T-helper 2 cell (primary cell): Measurements from ENCODE around the gene CD79B.

Experiments
- DNase-seq, 5 experiments: peaks; one replicate each; pipeline versions ENCODE4 v3.0.0 to v3.0.0-alpha.2; 2012 to 2022
- total RNA-seq, 2 donors: gene quantifications; one replicate each; lab custom pipeline; 2026; lab: John Stamatoyannopoulos, UW

CD79B gene
- total RNA-seq, result 3.1 to 7.1 reads per million in 2 donors

DNA sequence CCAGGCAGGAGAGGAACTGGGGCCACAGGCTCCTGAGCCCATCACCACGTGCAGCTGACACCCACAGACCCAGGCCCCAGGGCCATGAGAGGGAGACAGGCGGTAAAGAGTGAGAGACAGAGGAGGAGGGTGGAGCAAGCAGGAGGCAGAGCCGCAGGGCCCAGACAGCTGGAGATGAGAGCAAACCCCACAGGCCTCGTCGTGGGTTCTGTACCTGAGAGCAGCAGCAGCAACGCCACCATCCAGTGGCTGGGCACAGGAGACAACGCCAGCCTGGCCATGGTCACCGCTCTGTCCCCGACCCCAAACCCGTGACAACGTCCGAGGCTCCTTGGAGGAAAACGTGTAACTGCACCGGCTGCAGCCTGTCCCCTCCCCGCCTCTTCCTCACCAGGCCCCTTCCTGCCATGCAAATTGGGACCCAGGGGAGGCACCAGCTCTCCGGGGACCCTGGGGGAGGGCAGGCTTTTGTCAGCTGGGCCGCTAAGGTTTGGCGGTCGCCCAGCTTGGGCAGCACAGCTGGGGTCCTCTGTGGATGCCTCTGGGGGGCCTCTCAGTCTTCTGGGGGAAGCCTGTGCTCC, at the start of gene CD79B:
CD79B (minus strand) TSS at position 351 of the 581 bp plus-strand sequence; CDS start at position 281, 70 bp downstream.
- peak in 2 of 5 experiments; percentile 39 to 69 for DNase-seq

DNA sequence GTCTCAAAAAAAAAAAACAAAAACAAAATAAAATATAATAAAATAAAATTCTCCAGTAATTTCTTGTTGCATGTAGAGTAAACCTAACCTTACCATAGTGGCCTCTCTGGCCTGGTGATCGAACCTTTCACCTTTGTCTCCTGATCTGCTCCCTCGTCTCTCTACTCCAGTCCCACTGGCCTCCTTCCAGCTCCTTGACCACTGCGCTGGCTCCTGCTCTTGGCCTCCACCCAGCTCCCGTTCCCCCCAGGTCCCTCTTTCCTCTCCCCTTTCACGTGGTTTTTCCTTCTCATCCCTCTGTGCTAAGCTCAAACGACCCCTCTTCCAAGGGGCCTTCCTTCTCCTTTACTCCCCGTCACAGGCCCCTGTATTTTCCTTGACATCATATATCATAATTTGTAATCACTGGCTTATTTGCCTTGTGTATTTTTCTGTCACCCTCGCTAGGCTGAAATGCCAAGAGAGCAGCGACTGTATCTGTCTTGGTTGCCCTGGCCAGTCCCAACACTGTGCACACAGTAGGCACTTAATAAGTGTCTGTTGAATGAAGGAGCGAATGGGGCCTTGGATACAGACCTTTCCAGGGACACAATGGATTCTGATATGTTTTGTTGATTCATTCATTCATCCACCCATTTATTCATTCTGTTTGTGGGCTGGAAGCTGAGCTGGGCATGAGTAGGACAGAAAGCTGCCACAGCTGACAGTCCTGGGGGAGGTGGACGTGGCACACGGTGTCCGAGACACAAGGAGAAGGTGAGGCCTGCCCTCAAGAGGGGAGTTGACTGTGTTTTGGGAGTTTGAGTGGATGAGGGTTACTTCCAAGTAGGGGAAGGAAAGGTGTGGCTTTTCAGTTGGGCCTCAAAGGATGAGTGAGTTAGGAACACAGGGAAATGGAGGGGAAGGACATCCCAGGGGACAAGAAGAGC, 46.4 kb upstream of the CD79B start:
- no peak for DNase-seq

DNA sequence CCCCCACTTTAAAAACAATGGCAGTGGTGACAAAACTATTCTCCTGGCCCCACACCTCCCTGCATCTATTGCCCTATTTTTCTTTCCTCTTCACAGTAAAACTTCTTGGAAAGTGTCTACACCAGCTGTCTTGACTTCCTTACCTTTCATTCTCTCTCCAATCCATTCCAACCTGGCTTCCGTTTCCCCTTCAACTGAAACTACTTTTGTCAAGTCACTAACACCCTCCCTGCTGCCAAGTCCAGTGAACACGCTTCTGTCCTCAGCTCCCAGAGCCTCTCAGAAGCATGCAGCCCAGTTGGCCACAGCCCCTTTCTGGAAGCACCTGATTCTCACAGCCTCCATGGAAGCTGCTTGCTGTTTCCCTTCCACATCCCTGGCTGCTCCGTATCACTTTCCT, 44.6 kb upstream of the CD79B start:
- no peak for DNase-seq

DNA sequence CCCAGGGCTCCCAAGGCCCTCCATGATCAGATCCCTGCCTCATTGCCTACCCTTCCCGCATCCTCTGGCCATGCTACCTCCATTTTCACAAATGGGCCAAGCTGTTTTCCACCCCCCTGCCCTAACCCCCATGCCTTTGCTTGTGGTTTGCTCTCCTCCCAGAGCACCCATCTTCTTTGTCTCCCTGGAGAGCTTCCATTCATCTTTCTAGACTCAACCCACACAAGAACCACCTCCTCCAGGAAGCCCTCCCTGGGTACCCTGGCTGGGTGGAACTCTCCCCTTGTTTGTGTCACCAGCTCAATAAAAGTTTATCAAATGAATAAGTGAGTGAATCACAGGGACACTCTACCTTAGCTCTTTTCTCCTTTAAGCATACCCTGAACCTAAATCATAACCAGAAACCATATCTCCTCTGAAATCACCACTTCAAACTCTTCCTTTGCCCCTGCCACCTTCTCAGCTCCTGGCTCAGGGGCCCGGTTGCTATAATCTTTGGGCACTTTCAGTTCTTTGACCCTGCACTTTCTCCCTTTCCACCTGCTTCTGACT, 43.5 kb upstream of the CD79B start:
- DNase-seq, result no peak

DNA sequence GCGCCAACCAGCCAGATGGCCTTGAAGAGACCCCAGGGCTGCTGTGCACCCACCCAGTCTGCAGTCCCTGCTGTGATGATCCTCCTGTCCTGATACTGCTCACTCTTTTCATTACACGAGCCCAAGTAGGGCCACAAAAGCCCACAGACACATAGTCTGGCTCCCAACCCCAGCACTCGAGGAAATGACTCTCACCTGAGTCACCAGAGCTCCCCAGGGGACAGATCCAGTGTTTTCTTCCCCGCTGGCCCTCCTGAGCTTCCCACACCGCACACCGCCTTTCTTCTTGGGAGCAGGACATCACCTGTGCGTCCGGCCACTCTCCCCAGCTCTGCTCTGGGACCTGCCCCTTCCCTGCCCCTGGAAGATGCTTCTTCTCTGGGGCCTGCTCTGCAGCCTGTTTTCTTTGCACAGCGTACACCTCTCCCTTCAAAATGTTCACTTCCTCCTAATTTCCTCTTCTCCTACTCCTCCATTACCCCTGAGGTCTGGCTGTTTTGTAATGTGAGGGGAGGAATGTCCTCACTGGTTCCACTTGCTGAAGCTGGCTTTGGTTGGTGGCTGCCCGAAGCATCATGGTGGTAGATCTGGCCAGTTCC, 42.6 kb upstream of the CD79B start:
- DNase-seq, result no peak

DNA sequence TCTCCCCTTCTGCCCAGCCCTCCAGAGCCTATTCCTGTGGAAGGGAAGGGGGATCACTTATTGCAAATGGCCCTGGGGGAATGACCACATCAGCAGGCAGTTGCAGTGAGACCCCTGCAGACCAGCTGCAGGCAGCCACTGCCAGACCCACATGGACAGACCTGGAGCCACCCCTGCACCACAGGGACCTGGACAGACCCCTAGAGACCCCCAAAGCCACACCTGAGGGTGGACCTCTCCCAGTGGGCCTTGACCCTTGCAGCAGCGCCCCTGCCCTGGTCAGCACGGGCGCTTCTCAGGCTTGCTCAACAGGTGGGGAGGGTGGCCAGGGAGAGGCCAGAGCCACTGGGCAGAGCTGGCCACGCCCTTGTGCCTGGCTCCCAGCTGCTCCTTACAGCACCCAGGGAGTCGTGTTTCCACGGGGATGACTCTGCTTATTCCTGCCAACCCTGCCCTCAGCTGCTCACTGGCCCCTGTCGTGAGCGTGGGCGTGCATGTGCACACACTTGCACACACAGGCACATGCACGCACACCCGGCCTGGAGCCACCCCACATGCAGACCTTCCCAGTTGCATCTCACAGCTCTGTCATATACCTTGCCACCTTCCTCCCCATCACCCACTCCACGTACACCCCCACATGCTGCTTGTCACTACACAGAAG, 41.9 kb upstream of the CD79B start:
- no peak for DNase-seq

DNA sequence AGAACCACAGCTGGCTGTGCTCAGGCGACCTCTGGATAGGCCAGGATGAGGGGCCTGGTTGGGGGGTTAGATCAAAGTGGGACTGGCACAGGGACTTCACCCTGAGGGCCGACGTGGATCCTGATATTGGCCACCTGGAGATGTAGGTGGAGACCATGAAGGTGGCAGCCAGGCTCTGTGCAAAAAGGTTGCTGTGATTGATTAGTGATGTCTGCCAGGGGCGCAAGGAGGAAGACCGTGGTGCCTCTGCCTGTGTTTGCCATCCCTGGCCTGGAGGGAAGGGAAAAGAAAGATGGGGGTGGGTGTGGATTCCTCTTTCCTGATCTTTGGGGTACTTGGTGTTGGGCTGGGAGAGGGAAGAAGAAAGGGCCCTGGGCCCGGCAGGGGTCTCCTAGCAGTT, 41.1 kb upstream of the CD79B start:
- DNase-seq, result no peak

DNA sequence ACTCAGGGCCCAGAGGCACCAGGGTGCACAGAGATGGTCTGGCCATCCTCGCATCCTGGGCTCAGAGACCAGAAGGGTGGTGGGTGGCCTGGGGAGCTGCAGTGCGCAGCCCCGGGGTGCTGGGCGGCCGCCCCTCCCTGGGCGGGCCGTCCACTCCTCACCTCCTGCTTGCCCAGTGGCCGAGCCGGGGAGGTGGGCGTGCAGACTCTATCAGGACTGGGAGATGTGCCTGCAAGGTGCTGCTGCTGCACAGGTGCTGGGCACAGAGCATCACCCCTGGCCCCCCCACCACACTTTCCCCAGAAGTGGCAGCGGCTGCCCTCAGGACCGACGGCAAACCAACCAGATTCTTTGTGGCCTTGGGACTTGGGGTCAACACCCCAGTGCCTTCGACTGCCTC, 40.7 kb upstream of the CD79B start, which contains the start of gene SCN4A:
SCN4A (minus strand) TSS at position 123 of the 400 bp plus-strand sequence; CDS start at position 46, 77 bp downstream.
- DNase-seq, result no peak

DNA sequence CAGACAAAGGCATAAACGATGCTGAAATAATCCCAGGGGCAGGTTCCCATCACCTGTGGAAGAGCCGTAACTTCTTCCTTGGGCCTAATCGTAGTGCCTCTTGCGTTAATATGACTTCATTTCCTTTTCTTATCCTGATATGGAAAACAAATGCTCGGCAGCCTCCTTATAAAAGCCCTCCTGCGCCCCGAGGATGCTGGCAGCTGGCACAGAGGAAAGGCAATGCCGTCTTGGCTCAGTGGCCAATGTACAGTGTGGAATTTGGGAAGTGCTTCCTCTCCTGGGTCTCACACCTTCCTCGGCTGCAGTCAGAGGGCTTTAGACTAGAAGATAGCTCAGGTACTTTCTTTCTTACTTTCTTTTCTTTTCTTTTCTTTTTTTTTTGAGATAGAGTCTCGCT, 37.1 kb upstream of the CD79B start:
- DNase-seq, result no peak

DNA sequence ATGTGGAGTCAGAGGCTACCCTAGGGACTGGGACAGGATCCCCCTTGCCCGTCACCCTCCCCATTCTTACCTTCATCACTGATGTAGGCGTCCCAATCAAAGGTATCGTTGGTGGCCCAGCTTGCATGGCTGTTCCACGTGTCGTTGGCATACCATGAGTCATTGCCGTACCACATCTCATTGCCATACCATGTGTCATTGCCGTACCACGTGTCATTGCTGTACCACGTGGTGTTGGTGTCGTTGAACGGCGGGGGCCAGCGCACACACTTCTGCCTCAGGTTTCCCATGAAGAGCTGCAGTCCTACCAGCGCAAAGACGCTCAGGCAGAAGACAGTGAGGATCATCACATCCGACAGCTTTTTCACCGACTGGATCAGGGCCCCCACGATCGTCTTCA, 35.8 kb upstream of the CD79B start:
- peak in 1 of 5 experiments; percentile 47 for DNase-seq

DNA sequence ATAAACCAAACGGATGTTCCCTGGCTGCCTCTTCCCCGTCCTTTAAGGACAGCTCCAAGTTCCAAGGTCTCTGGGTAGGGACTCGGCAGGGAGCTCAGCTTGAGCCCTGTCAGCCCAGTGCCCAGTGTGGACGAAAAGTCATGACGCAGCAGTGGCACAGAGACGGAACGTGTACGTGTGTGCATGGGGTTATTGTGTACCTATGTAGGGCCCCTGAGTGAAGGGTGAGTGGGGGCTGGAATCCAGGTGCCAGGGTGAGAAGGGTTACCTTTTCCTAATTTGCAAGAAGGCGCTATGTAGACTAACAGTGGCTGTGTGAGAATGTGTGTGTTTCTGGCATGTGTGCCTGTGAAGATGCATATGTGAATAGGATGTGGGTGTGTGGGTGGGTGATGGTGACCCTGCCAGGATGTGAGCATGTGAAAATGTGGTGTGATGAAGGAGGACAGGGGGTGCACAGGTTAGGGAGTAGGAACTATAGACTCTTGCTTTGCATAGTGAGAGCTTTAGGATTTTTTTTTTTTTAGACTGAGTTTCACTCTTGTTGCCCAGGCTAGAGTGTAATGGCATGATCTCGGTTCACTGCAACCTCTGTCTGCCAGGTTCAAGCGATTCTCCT, 34.6 kb upstream of the CD79B start:
- peak in 2 of 5 experiments; percentile 71 to 76 for DNase-seq

DNA sequence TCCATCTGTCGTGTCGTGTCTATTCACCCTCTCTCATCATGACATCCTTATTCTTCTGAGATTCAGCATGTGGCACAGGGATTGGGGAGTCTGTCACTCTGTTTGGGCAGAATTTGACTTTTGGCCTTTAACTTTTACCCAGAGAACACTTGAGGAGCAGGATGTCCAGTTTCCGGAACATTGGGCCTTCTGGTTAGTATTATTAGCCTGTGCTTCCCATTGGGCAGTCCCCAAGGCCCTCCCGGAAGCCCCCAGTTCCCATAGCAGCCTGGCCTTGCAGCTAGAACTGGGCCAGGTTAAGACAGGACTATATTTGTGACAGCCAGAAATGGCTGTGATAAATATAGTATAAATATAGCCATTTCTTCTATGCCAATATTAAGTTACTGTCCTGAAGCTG, 31.0 kb upstream of the CD79B start:
- no peak for DNase-seq

DNA sequence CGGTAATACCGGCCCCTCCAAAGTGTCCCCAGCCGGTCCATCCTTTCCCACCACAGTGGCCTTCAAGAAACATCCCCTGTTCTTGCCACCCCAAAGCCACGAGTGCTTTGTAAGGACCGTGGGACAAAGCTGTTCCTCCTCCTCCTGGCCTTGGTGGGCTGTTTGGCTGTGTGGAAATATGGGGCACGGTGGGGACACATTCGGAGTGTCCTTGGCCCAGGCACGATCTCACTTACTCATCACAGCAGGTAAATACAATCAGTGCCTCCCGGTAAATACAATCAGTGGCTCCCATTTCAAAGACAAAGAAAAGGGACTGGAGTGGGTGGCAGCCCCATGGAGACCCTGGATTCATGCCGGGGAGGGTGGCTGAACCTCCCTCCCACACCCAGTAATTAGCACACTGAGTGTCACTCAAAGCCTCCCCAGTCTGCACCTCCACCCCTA, 30.2 kb upstream of the CD79B start:
- no peak for DNase-seq

DNA sequence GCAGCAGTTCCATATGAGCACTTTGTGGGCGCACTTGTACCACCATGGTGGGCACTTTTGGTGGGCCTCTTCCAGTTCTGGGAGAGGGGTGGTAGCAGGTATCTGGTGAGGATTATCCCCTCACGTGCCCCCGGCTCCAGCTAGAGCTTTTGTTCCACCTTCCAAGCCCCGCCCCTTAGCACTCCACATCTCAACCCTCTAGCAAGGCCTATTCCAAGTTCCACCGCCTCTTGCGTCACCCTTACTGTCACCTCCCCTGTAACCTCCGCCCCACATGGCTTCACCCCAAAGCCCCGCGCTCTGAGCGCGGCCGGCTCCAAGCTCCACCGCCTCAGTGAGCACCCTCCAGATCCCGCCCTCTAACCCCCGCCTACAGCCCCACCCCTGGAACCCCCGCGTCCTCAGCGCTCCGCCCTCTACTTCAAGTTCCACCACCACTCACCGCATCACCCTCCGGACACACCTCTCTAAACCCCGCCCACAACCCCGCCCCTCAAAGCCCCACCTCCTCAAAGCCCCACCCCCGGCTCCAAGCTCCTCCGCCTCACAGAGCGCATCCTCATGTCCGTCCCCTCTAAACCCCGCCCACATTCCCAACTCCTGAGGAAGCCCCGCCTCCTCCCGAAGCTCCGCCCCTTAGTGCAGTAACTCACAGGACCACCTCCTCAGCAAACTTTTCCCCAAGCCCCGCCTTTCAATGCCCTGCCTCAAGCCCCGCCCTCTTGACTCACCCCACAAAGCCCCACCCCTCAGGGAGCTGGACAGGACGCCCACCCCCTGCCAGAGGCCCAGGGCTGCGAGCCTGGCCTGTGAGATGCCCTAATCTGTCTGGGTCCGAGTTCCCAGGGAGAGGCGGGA, 29.5 kb upstream of the CD79B start:
- peak in 2 of 5 experiments; percentile 25 to 37 for DNase-seq

DNA sequence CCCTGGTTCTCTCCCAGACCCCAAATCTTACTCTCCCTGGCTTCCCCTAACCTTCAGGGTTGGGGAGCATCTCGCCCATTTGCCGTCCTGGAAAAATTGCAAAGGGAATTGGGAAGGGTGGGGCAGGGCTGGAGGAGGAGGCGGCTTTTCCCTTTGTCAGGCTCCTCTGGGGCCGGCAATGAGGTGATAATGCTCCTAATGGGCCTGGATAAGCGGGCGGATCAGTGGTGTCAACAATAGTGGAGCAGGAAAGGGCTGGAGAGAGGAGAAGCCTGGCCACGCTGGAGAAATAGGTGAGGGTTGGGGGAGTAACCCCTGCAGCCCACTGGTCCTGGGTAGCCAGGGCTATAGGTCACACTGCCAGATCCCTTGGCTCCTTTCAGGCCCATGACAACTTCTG, 28.3 kb upstream of the CD79B start:
- no peak for DNase-seq

DNA sequence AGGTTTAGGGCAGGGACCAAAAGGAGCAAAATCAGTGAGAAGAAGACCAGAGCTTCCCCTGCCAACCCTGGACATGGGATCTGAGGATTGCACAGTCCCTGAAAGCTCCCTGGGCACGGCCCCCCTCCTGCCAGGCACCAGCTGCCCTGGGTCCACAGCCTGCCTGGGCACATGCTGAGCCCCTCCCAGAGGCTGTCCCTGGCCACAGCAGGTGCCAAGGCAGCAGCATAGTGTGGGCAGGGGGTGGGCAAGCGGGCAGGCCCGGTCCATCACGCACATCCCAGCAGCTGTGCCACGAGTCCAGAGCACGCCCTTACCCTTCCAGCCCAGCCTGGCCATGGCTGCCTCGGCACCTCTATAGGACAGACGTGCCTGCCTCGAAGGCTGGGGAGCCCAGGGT, 27.9 kb upstream of the CD79B start:
- no peak for DNase-seq

DNA sequence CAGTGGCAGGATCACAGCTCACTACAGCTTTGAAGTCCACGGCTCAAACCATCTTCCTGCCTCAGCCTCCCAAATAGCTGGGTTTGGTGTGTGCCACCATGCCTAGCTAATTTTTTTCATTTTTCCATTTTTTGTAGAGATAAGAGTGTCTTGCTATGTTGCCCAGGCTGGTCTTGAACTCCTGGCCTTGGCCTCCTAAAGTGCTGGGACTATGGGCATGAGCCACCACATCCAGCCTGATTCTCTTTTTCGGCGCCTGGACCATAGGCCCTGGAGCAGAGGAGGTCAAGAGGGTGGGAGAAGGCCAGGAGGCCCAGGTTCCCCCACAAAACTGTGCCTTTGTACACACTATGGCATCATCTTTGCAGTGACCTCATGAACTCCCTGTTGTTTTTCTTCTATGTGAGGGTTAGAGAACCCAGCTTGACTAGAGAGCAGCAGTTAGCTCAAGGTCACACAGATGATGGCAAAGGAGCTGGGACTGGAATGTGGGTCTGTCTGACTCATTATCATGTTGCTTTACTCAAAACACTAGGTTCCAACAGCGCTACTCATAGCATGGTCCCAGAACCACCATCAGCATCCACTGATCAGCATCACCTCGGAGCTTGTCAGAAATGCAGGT, 24.3 kb upstream of the CD79B start:
- no peak for DNase-seq

DNA sequence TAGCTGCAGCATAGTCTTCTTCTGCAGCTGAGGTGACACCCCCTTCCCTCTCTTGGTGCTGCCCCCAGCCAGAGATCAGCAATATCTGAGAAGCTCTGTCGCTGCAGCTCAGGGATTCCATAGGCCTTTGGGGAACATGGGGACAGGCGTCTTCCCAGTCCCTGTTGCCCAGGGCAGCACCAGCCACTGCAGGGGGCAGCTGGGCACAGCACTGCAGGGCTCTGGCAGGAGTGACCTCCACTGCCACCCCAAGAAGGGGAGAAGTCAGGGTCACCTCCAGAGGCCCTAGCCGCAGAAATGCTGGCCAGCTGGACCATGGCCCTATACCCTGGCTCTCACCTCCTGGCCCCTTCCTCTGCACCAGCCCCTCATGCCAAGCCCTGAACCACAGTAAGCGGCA, 23.7 kb upstream of the CD79B start:
- DNase-seq, result no peak

DNA sequence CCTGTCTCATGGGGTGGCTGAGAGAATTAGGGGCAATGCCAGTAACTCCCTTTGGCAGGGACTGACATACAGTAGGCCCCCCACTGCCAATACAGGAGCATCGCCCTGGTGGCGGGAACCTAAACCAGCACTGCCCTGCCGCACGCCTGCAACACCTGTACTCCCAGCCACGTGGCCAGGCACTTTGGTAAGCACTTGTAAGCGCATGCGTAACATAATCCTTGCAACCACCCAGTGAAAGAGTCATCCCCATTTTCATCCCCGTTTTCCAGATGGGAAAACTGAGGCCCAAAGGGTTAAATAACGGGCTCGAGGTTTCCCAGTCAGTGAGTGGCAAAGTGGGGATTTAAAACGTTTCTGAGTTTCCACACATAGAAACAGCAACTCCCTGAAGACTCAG, 23.1 kb upstream of the CD79B start:
- no peak for DNase-seq

DNA sequence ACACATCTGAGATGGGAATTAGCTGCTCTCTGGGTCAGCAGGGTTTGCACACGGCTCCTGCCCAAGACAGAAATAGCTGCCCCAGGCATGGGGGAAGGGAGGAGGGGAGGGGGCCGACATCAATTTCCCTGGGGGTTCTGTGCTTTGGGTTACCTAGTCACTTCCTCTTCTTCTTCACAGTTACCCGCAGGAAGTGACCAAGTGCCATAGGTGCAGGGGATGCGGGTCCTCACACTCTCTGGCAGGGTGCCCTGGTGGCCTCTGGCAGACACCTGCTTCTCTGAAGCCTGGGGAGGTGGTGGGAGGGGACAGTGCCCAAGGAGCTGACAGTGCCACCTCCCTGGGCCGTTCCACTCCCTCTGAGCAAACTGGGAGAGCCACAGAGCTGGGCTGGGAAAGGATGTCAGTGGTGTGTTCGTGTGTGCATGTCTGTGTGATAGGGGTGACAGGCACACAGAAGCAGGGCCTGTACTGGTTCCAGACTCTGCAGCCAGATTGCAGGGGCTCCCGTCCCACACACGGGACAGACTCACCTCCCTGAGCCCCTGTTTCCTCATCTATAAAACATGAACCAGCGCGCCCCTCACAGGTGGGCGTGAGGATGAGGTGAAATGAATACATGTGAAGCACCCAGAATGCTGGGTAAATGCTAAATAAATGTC, 22.4 kb upstream of the CD79B start:
- DNase-seq, result peak in 2 of 5 experiments; percentile 55 to 61
